NCI-H1048 (cell line): ENCODE data around the gene GNG8.
"Not testable (repeated sequence)": the region's sequence is repeated elsewhere in the genome, so short reads cannot be mapped to it uniquely, and the experiment has no call there.

ENCODE experiments used
- DNase-seq: peaks from one replicate; lab custom pipeline; 2025; lab: John Stamatoyannopoulos, UW

GNG8 gene

GRCh38 chr19:46646402-46646801 lies 10.4 kb upstream of the GNG8 start:
- DNase-seq, result no peak

GRCh38 chr19:46644720-46645119 lies 8.7 kb upstream of the GNG8 start:
- DNase-seq, result no peak

GRCh38 chr19:46640656-46641055 lies 4.7 kb upstream of the GNG8 start:
- no peak for DNase-seq

GRCh38 chr19:46639358-46640182 lies 3.6 kb upstream of the GNG8 start:
- no peak for DNase-seq

- no peak for DNase-seq
Measured at GRCh38 chr19:46637224-46637623, 1.2 kb upstream of the GNG8 start.

GRCh38 chr19:46634656-46635218 lies 1.3 kb downstream of the GNG8 start:
- DNase-seq, result no peak

- peak; percentile 30 for DNase-seq
Measured at GRCh38 chr19:46634045-46634655, 1.9 kb downstream of the GNG8 start.

GRCh38 chr19:46633130-46633529 lies 2.9 kb downstream of the GNG8 start:
- no peak for DNase-seq

GRCh38 chr19:46631481-46631880 lies 4.5 kb downstream of the GNG8 start:
- DNase-seq, result no peak

GRCh38 chr19:46630586-46631205 lies 5.3 kb downstream of the GNG8 start:
- no peak for DNase-seq

GRCh38 chr19:46629546-46630025 lies 6.4 kb downstream of the GNG8 start:
- DNase-seq, result no peak

- not testable (repeated sequence) for DNase-seq
Measured at GRCh38 chr19:46628970-46629369, 7.0 kb downstream of the GNG8 start.

GRCh38 chr19:46626446-46626845 lies 9.6 kb downstream of the GNG8 start:
- DNase-seq, result no peak

- DNase-seq, result no peak
Measured at GRCh38 chr19:46625731-46626130, 10.3 kb downstream of the GNG8 start.

GRCh38 chr19:46624958-46625661 lies 10.9 kb downstream of the GNG8 start, which contains the start of gene PTGIR:
Gene PTGIR, minus strand, starts transcription at chr19:46625089. Its CDS starts 864 bp downstream, at chr19:46624225.
- no peak for DNase-seq

- DNase-seq, result no peak
Measured at GRCh38 chr19:46623915-46624502, 12.0 kb downstream of the GNG8 start.

- DNase-seq, result no peak
Measured at GRCh38 chr19:46622118-46622446, 13.9 kb downstream of the GNG8 start.

GRCh38 chr19:46621191-46622117 lies 14.5 kb downstream of the GNG8 start:
- DNase-seq, result no peak

GRCh38 chr19:46620716-46621115 lies 15.3 kb downstream of the GNG8 start:
- no peak for DNase-seq

GRCh38 chr19:46620267-46620666 lies 15.7 kb downstream of the GNG8 start:
- no peak for DNase-seq
